ENCODE results near the gene KRTAP5-10. TPM values are rescaled to one million over a fixed set of nuclear protein-coding genes. Genes with fewer than 3 reads are reported as not detected.

Gene KRTAP5-10
- total and polyA plus RNA-seq, 2 of the 8 experiments (the other 6 are each of a cell fraction or from before 2014, with no cell fraction given): 0.12 TPM; not detected in 1

DNA sequence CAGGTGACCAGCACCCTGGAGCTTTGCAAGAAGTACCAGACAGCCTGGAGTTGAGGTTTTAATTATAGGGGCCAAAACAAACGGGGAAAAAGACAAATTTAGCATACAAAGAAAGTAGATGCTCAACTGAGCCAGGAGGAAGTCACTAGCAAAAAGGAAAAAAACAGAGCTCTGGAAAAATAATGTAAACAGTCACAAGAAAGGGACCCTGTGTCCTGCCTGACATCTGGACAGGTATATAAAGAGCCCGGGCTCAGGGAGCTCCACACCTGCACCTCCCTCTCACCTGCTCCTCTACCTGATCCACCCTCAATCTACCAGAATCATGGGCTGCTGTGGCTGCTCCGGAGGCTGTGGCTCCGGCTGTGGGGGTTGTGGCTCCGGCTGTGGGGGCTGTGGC lies at the start of gene KRTAP5-10 (continued):
- no peak for TF ChIP-seq SP2 (IDR thresholded peaks at IDR 0.05; ENCODE audit: low read length)
- TF ChIP-seq CEBPB (IDR thresholded peaks at IDR 0.05; ENCODE audit: low read depth, low read length): no peak
- TF ChIP-seq RNF2 (IDR thresholded peaks at IDR 0.05; ENCODE audit: borderline replicate concordance, low read depth, low read length, missing control alignments, poor library complexity, severe bottlenecking): no peak
- TF ChIP-seq MAX (IDR thresholded peaks at IDR 0.05): no peak
- TF ChIP-seq YY1 (IDR thresholded peaks at IDR 0.05; ENCODE audit: low read depth, low read length): no peak
- TF ChIP-seq ASH2L (IDR thresholded peaks at IDR 0.05; ENCODE audit: low read length): no peak
- TF ChIP-seq KDM5A (IDR thresholded peaks at IDR 0.05; ENCODE audit: low read length): no peak
- no peak for TF ChIP-seq RFX5 (IDR thresholded peaks at IDR 0.05; ENCODE audit: borderline replicate concordance, low read depth, low read length)
